GM19043 (cell line): ENCODE results near the gene PTPRN2.
"Not testable (repeated sequence)": the region's sequence is repeated elsewhere in the genome, so short reads cannot be mapped to it uniquely, and the experiment has no call there.

Source experiments
- ATAC-seq: cut with Tn5 transposase; IDR thresholded peaks from one replicate; pipeline ENCODE4 v1.9.1; 2021; ENCODE audit warnings: low read depth; ENCODE audit not compliant: unreplicated experiment

Gene PTPRN2

DNA sequence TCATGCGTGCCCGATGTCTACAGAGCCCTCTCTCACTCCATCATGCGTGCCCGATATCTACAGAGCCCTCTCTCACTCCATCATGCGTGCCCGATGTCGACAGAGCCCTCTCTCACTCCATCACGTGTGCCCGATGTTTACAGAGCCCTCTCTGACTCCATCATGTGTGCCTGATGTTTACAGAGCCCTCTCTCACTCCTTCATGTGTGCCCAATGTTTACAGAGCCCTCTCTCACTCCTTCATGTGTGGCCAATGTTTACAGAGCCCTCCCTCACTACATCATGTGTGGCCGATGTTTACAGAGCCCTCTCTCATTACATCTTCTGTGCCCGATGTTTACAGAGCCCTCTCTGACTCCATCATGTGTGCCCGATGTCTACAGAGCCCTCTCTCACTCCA, 740.9 kb downstream of the PTPRN2 start:
- ATAC-seq = not testable (repeated sequence)

- no peak for ATAC-seq
These were observed 741.4 kb downstream of the PTPRN2 start for GRCh38 chr7:157846271-157846670.

DNA sequence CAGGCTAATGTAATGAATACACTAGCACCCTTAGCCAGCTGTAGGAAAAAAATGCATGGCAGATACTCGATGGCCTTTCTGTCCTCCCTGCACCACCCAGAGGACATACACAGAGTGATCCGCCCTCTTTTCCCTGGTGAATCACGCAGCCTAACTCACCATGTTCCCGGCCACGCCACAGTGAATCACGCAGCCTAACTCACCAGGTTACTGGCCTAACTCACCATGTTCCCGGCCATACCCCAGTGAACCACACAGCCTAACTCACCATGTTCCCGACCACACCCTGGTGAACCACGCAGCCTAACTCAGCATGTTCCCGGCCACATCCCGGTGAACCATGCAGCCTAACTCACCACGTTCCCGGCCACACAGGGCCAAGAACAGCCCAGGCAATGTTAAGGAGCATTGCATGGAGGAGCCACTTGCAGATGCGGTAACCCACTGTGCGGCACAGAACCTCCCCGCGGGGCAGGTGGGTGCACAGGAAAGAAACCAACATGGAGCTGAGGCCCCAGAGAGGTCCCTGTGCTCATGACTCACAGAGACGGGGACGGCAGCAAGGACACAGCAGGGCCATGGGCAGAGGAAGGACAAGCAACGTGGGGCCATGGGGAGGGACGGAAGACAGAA, 742.3 kb downstream of the PTPRN2 start:
- no peak for ATAC-seq

DNA sequence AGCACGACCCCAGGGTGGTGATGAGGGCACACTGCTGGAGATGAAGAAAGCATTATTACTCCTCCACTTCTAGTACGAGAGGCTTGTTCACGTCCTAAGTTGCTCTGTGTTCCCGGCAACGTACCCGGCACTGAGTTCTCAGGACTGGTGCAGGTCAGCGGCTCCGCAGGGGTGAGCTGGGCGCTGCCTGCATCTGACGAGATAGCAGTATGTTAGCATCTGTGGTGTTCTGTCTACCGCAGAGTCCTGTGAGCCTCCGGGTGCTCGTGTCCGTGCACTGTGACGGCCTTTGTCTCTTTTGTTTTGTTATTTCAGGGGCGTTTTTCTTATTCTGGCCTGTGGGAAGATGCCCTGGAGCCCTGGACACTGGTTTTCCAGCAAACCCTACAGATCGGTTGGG, 743.0 kb downstream of the PTPRN2 start:
- ATAC-seq = no peak

- no peak for ATAC-seq
These were observed 743.5 kb downstream of the PTPRN2 start for GRCh38 chr7:157844141-157844540.

GRCh38 chr7:157843336-157844140, 744.1 kb downstream of the PTPRN2 start:
- no peak for ATAC-seq

DNA sequence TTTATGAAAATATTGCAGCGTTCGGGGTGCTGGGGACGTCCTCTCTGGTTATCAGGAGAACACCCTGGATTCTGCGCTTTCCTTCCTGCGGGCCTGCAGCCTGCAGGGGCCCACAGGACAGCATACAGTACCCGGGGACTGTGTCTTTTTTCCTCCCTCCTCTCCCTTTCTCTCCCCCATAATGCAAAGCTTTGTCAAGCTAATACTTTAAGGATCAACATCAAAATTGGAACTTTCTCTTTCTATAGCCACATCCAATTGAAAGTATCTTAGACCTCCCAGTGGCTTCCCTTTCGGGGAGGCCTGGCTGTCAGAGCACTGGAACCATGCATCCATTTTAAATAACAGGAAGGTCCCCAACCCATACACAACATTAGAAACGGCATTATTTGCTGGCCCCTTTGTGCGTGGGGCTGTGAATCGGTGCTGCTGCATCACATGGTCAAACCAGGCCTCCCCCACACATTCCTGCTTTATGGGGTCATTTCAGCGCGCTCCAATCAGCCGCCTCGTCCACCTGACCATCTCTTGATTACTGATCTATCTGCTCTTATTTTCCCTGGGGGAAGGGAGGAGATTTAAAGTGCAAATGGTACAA, 745.8 kb downstream of the PTPRN2 start:
- ATAC-seq = no peak

DNA sequence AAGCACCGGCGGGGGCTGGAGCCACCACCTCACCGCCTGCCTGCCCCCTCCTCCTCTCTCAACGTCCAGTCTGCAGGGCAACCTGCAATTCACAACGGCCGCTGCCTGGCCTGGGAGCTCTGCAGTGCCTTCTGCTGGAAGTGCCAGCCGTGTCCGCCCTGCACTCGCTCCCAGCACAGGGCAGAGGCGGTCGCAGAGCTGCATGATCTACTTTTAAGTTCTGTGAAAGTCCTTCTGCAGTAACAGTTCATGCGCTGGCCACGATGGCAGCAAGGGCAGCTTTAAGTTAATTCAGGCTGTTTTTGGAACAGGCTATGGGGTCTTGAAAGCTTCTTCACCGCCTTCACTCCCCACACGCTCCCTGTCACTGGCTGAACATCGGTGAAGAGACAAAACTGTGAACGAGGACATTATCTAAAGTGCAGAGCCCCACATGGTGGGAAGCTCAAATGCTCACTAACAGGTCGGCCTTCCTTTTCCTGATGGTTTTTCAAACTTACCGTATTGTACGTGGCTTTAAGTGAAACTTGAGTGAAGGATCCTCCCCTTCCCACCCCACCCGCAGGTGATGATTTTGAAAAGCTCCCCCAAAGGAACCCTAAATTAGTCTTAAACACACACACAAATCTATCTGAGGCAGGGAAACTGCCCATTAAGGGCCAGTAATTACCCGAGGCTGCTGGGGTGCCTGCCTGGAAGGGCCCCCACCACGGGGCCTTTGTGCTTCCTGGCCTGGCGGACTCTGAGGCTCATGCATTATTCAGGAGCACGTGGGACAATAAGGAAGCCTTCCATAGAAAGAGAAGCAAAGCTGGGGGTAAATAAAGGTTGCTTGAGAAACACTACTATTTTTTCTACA, 746.5 kb downstream of the PTPRN2 start:
- ATAC-seq = no peak

- no peak for ATAC-seq
These were observed 747.3 kb downstream of the PTPRN2 start for GRCh38 chr7:157840174-157840913.

DNA sequence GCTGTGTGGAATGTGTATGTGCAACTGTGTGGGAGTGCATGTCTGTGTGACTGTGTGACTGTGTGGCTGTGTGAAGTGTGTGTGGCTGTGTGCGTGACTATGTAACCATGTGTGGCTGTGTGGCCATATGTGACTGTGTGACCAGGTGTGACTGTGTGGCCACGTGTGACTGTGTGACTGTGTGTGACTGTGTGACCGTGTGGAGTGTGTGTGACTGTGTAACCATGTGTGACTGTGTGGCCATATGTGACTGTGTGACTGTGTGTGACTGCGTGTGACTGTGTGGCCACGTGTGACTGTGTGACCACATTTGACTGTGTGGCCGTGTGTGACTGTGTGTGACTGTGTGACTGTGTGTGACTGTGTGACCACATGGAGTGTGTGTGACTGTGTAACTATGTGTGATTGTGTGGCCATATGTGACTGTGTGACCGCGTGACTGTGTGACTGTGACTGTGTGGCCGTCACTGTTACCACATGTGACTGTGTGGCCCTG, 747.9 kb downstream of the PTPRN2 start:
- ATAC-seq = no peak

DNA sequence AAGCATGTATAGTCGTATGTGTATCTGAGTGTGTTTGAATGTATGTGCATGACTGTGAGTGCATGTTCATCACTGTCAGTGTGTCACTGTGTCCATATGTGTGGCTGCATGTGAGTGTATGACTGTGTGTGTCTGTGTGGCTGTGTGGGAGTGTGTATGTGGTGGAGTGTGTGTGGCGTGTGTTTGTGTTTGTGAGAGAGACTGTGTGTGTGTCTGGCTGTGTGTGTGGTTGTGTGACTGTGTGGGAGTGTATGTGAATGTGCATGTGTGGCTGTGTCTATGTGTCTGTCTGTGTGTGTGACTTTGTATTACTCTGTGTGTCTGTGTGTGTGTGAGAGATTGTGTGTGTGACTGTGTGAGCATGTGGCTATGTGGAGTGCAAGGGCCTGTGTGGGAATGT, 748.4 kb downstream of the PTPRN2 start:
- no peak for ATAC-seq

DNA sequence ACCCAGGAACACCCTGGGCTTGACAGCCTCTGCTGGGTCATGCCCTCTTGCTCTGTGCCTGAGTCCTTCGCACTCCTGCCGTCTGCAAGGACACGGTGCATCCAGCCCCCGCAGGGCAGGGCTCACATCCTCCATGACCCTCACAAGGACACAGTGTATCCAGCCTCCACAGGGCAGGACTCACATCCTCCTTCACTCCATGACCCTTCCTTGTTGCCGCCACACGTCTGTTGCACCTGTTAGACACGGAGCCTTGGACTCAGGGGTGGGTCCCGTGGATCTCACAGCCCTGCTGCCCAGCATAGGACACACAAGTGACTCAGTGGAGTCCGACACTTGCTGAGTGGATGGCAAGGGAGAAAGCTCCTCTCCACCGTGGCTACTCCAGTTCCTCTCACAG, 750.1 kb downstream of the PTPRN2 start:
- no peak for ATAC-seq

- ATAC-seq = no peak
These were observed 750.6 kb downstream of the PTPRN2 start for GRCh38 chr7:157837047-157837446.

DNA sequence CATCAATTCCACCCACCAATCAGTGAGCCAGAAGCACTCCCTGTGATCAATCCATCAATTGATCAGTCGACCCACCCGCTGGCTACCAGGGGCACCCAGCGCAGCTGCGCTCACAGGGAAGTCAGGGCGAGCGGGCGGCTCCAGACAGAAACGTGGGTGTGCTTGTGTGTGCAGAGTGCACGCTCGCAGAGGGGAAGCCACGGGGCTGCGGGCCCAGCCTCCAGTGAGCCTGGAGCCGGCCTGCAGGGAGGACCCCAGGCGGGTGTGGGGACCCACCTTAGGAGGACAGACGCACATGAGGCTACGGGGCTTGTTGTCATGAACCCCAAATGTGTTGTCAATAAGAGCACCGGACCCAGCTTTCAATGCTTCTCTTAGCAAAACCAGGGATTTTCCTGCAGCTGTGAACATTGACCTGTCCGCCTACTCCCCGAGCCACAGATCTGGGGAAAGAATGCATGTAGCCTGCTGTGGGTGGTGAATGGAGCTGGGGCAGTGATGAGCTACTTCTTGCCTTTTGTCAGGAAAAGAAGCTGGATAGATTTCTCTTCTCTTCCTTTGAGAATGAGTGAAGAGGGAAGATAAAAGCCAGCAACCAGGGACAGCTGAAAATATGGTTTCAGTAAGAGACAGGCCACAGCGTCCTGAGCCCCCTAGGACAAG, 753.0 kb downstream of the PTPRN2 start:
- ATAC-seq = no peak

DNA sequence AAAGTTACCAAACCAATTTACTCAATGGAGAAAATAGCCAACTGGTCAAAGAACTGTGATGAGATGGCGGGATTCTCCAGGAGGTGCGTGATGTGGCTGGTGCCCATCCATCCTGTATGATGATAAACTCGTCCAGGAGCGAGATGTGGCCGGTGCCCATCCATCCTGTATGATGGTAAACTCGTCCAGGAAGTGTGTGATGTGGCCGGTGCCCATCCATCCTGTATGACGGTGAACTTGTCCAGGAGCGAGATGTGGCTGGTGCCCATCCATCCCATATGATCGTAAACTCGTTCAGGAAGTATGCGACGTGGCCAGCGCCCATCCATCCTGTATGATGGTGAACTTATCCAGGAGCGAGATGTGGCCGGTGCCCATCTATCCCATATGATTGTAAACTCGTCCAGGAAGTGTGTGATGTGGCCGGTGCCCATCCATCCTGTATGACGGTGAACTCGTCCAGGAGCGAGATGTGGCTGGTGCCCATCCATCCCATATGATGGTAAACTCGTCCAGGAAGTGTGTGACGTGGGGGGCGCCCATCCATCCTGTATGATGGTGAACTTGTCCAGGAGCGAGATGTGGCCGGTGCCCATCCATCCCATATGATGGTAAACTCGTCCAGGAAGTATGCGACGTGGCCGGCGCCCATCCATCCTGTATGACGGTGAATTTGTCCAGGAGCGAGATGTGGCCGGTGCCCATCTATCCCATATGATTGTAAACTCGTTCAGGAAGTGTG, 754.6 kb downstream of the PTPRN2 start:
- no peak for ATAC-seq

DNA sequence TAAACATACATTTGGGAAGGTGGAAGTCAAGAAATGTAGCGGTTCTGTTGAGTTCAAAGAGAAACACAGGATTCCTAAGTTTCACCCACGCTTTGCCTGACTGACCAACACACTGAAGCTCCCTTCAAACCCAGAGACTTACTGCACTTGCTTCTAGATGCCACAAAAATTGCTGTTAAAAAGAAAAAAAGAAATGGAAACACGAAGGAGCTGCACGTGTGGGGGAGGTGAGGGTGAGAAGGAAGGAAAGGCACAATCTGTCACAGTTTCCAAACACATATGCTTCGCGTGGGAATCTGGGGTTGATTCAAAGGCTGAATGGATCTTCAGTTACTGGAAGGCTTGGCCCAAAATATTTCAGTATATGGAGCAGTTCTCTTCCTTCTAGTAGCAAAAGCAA, 755.2 kb downstream of the PTPRN2 start:
- ATAC-seq = no peak

DNA sequence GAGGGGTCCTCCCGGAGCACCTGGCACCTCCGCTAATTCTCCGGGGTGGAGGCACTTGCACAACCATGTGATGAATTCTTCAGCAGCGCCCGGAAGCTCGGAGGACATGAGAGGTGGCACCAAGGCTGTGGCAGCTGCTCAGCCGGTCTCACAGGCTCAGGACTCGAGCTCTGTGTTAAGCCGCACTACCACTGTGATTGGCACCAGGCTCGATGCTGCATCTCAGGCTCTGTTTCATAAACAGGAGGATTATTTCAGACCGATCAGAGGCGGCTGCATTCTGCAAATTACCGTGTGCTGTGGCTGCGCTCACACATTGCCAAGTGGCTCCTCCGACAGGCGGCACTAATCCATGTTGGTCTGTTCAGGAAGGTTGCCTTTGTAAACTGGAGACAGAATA, 755.6 kb downstream of the PTPRN2 start:
- no peak for ATAC-seq

DNA sequence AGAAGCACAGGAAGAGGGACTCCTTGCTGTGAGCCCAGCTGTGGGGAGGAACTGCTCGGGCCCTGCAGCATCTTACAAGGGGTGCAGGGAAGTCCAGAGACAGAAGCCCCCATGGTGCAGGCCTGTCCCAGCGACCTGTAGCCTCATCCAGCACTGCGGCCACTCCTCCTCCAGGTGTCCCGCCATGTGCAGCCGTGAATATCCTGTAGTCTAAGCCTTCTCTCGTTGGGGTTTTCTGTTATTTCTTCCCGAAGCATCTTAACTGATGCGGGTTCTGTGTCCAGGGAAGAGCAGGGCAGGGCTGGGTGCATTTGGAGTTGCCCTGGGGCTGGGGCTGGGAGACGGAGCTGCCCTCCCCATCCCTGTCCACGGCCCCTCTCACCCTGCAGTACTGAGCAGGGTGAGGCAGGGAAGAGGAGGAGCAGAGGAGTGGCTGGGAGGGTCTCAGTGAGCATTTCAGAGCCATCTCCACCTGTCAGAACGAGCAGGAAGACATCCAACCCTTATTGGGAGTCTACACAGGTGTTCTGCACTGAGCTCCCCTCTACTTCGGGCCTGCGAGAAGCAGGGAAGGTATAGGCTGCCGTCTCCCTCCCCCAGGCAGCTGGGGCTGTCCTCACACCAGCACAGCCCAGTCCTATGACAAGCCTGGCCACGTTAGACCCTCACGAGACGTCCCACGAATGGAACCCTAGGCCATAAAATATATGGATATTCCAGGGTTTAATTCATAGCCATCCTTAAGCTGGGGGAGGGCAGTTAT, 756.3 kb downstream of the PTPRN2 start:
- ATAC-seq = no peak
